ENCODE results near the gene SF3B6. TPM values are rescaled to one million over a fixed set of nuclear protein-coding genes. Genes with fewer than 3 reads are reported as not detected.
"Not testable (repeated sequence)": the region's sequence is repeated elsewhere in the genome, so short reads cannot be mapped to it uniquely, and the experiment has no call there.

SF3B6 gene
- total RNA-seq, 1 donor from 2014 or later = 59.3 TPM

GRCh38 chr2:24095171-24095677, 19.1 kb upstream of the SF3B6 start:
- not testable (repeated sequence) for DNase-seq (ENCODE audit: low spot score)

DNA sequence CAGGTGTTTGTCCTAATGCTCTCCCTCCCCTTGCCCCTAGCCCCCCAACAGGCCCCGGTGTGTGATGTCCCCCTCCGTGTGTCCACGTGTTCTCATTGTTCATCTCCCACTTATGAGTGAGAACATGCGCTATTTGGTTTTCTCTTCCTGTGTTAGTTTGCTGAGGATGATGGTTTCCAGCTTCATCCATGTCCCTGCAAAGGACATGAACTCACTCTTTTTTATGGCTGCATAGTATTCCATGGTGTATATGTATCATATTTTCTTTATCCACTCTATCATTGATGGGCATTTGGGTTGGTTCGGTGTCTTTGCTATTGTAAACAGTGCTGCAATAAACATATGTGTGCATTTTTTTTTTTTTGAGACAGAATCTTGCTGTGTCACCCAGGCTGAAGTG, 17.1 kb upstream of the SF3B6 start:
- not testable (repeated sequence) for DNase-seq (ENCODE audit: low spot score)

GRCh38 chr2:24088821-24089359, 12.8 kb upstream of the SF3B6 start:
- no peak for DNase-seq (ENCODE audit: low spot score)

- DNase-seq (ENCODE audit: low spot score) = no peak
Measured at GRCh38 chr2:24087032-24087431, 10.9 kb upstream of the SF3B6 start.

- no peak for DNase-seq (ENCODE audit: low spot score)
Measured at GRCh38 chr2:24086241-24086640, 10.1 kb upstream of the SF3B6 start.

GRCh38 chr2:24085200-24085489, 9.0 kb upstream of the SF3B6 start:
- DNase-seq (ENCODE audit: low spot score) = no peak

- peak; percentile 93 for DNase-seq (ENCODE audit: low spot score)
Measured at GRCh38 chr2:24084386-24085199, 8.5 kb upstream of the SF3B6 start, which contains the start of gene TP53I3. TSS of gene TP53I3 (minus strand) at chr2:24084834. CDS start at chr2:24084326, 508 bp downstream.

DNA sequence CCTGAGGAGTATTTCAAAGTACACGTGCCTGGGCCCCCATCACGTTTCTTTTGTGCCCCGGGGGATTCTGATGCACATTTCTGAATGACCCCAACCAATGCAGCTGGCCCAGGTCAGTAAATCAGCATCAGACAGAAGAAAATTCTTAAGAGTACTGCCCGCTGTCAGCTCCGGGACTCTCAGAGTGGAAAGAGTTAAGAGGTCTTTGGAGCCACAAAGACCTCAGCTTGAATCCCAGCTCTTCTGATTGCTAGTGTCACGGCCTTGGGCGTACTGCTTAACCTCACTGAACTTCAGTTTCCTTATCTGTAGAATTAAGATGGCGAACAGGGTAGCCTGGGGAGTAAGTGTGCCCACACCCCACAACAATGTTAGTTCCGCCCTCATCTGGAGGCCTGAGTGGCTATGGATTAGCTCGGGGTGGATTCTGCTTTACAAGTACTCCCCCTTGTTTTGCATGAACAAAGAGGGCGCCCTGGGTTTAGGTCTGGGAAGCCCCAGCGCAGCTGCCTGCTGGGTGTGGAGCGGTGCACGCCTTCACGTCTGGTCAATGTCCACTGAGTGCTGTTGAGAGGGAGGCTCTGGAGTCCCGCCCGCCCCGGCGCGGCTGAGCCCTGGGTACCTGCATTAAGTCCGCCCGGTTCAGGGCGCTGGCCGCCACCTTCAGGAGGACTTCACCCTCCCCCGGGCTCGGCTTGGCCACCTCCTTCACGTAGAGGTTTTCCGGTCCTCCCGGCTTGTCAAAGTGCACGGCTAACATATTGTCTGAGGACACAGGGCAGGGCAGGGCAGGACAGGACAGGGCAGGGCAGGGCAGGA, 7.7 kb upstream of the SF3B6 start:
- DNase-seq (ENCODE audit: low spot score) = peak; percentile 96

DNA sequence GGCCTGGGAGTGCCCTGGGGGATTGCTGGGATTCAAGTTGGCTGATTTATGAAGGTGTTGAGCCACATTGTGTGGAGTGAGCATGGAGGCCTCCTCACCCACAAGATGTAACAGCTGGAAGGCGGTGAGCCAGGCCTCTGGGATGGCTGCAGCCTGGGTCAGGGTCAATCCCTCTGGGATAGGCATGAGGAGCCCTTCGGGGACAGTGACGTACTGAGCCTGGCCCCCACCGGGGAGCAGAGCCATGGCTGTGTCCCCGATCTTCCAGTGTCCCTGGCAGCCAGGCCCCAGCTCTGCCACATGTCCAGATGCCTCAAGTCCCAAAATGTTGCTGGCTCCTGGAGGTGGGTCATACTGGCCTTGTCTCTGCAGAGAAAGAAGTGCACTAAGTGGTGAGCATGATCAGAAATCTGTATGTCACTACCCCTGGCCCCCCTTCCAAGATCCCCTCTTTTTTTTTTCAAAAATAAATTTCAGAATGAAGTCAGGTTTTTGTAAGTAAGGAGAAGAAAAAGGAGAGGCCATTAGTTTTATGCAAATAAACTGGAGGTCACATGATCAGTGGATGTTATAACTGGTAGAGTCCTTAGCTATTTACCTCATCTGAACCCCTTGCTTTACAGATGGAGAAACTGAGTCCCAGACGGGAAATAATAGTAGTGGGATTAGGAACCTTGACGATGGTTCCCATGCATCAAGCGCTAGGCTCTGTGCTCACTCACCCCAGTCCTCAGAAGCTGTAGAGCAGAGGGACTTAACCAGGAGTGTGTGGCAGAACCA, 6.9 kb upstream of the SF3B6 start:
- no peak for DNase-seq (ENCODE audit: low spot score)

DNA sequence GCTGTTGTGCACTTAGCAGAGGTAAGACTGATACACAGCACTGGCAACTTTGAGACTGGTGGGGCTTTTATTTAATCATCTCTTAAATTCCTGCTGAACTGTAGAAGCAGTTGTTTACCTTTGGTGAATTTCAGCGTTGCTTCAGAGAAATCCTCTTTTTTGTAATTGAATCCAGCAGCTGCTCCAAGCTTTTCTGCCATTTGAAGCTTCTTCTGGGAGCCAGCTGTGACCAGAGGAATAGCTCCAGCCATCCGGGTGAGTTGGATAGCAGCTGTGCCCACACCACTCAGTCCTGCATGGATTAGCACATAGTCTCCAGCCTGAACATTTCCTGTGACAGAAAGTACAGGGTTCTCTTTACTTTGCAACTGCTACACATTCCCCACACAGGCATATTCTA, 4.6 kb upstream of the SF3B6 start:
- DNase-seq (ENCODE audit: low spot score) = no peak

DNA sequence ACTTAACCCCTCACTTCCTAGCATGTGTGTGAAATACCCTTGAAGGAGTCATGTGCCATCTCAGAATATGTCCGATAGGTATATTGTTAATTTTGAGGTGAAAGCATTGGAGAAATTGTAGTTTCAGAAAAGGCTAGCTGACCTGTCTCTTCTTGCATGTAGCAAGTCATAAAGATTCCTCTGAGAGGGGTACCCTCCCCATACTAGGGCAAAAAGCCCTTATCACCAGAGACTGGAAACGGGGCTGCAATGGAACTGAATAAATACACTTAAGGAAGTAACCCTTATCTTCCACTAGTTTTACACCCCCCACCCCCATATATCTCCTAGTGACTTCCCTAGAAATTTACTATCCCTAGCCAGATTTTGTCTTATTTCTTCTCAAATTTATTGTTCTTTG, 1.8 kb upstream of the SF3B6 start:
- DNase-seq (ENCODE audit: low spot score) = no peak

GRCh38 chr2:24077535-24077877, 1.4 kb upstream of the SF3B6 start:
- DNase-seq (ENCODE audit: low spot score) = no peak

DNA sequence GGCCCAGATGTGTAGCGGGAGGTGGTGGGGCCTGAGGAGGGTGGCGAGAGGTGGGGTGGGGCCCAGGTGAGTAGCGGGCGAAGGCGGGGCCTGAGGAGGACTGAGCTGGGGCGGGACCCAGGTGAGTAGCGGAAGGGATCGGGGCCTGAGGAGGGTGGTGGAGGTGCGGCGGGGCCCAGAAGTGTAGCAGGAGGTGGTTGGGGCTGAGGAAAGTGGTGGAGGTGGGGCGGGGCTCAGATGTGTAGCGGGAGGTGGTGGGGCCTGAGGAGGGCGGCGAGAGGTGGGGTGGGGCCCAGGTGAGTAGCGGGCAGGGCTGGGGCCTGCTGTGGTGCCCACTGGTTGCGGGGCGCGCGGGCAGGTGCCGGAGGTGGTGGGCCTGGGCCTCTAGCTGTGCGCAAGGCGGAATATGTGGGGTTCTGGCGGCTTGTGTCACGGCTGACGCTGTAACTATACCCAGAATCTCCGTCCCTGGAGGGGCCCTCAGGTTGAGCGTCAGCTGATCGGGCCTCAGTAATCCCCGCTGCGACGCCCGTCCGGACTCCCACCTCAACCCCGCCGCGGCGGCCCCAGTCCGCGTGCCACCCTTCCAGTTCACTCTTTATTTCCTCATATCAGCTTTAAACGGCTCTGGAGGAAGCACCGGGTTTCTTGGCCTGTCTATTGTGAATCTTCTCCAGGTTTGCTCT, 866 bp upstream of the SF3B6 start:
- no peak for DNase-seq (ENCODE audit: low spot score)

DNA sequence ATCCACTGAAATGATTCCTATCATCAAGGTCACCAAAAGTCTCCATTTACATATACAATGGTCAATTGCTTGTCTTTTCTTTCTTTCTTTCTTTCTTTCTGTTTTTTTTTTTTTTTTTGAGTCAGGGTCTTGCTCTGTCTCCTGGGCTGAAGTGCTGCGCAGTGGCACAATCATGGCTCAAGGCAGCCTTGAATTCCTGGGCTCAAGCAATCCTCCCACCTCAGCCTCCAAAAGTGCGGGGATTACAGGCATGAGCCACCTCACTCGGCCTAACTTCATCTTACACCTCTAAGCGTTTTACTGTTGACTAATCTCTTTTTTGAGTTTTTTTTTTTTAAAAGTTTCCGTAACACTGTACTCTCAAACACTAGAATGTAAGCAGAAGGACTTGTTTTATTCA, 867 bp downstream of the SF3B6 start:
- DNase-seq (ENCODE audit: low spot score) = no peak

DNA sequence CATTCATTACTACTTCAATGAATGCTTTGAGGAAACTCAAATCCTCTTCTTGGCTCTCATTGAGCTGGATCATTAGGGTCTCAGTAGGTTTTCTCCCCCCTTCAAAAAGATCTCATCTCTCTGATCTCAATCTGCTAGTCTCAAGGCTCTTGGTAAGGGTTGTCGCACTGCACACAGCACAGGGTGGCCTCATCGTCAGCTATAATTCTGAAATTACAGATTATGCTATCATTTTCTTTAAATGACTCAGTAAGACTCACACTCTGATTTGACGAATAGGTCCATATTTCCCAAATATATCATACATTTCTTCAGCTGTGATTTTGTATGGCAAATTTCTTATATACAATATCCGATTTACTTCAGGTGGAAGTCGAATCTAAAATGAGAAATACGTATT, 2.3 kb downstream of the SF3B6 start:
- DNase-seq (ENCODE audit: low spot score) = no peak

- no peak for DNase-seq (ENCODE audit: low spot score)
Measured at GRCh38 chr2:24072259-24072658, 3.9 kb downstream of the SF3B6 start.

DNA sequence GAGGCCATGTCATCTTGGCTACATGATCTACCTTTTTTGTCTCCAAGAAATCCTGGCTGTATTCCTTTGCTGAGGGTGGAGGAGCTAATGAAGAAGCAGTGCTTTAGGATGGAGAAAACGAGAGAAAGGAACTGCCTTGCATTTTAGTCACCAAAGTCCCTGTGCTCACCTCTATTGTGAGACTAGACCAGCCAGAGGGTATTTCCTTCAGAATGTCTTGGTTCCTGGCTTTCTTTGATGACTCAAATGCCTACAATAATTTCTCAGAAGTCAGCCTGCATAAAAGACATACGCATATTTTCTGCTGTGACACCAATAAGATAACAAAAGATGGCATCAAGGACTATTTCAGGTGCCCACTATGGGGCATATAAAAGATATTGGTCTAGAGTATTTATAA, 10.8 kb downstream of the SF3B6 start:
- DNase-seq (ENCODE audit: low spot score) = no peak

DNA sequence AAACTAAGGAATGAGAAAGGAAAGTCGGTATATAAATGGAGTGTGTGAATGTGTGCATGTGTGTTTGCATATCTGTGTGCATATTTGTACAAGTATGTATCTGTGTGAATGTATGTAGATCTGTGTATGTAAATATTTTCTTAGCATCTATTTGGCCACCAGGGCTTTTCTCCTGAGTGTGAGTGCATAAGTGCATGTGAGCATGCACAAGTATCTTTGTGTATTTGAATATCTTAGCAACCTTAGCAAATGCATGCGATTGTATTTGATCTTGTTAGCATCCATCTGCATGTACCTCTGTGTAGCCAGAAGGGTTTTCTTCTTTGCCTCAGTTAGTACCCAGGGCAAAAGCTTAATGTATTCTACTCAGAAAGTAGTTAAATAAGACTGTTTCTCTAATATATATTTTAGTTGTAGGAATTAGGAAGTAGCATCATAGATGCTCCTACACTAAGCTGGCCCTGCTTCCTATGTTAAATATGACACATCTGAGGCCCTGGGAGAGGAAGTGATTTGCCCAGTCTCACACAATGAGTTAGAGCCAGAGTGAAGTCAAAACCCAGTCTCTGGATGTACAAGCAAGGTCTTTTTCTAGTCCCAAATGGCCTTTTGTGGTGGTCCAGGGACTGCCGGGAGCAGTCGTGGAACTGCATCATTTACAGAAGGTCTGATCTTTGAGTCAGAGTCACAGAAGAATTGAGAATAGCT, 17.4 kb downstream of the SF3B6 start:
- DNase-seq (ENCODE audit: low spot score) = no peak

DNA sequence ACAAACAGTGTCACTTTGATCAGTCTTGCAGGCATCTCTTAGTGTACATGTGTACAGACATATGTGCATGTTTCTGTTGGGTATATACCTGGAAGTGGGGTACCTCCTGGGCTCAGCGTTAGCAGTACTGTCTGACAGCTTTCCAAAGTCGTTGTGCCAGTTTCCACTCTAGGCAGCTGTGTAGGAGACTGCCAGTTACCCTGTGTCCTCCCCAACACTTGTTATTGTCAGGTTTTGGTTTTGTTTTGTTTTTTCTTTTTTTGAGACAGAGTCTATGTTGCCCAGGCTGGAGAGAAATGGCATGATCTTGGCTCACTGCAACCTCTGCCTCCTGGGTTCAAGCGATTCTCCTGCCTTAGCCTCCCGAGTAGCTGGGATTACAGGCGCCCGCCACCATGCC, 20.4 kb downstream of the SF3B6 start:
- DNase-seq (ENCODE audit: low spot score) = no peak

- no peak for DNase-seq (ENCODE audit: low spot score)
Measured at GRCh38 chr2:24054366-24055010, 21.6 kb downstream of the SF3B6 start.
